GM19043 (cell line): Measurements from ENCODE around the gene YBEY.
"Not testable (repeated sequence)": the region's sequence is repeated elsewhere in the genome, so short reads cannot be mapped to it uniquely, and the experiment has no call there.

Experiments
- ATAC-seq: cut with Tn5 transposase; IDR thresholded peaks from one replicate; pipeline ENCODE4 v1.9.1; 2021; ENCODE audit warnings: low read depth; ENCODE audit not compliant: unreplicated experiment

YBEY gene

GRCh38 chr21:46299167-46299566, 13.0 kb downstream of the YBEY start:
- ATAC-seq, result no peak

GRCh38 chr21:46301759-46302158, 15.6 kb downstream of the YBEY start:
- no peak for ATAC-seq

DNA sequence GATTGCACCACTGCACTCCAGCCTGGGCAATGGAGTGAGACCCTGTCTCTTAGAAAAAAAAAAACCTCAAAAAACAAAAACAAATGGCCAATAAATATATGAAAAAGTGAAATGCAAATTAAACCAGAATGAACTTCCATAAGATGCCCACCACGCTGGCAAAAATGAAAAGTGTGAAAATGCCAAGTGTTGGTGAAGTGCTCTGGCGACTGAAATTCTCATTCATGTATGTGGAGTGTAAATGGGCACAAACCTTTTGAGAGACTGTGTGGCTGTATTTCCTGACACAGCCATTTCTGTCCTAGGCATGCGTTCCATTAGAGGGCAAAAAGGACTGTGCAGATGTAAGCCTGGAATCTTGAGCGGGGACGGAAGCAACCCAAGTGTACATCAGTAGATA, 18.3 kb downstream of the YBEY start:
- ATAC-seq, result no peak

GRCh38 chr21:46304955-46305354, 18.8 kb downstream of the YBEY start:
- no peak for ATAC-seq

DNA sequence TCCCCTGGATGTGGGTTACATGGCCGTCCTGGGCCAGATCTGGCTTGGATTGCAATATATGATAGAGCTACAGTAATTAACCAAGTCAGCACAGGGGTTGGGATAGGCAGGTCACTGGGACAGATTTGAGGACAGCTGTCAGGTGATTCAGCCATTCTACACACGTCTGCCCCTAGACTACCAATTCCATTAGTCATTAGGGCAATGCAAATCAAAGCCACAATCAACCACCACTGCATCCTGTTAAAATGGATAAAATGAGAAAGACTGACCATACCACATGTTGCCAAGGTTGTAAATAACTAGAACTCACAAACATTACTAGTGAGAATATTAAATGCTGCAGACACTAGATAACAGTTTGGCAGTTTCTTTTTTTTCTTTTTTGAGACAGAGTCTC, 21.5 kb downstream of the YBEY start:
- ATAC-seq, result no peak

- ATAC-seq, result no peak
Observed at GRCh38 chr21:46308431-46308830, 22.3 kb downstream of the YBEY start.

GRCh38 chr21:46310260-46310659, 24.1 kb downstream of the YBEY start:
- not testable (repeated sequence) for ATAC-seq

GRCh38 chr21:46311568-46311967, 25.4 kb downstream of the YBEY start:
- ATAC-seq, result no peak

DNA sequence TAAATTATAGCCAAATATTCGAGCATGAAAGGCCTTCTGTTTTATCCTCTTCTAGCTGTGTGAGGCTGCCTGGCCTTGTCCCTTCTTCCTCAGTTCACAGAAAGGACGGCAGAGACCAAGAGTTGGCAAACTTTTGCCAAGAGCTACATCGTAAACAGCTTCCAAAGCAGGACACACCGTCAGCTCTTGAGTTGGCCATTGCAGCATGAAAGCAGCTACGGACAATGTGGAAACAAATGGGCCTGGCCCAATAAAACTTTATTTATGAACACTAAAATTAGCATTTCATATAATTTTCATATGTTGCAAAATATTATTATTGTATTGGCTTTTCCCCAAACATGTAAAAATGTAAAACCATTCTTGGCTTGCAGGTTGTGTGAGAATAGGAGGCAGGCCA, 26.8 kb downstream of the YBEY start:
- no peak for ATAC-seq

DNA sequence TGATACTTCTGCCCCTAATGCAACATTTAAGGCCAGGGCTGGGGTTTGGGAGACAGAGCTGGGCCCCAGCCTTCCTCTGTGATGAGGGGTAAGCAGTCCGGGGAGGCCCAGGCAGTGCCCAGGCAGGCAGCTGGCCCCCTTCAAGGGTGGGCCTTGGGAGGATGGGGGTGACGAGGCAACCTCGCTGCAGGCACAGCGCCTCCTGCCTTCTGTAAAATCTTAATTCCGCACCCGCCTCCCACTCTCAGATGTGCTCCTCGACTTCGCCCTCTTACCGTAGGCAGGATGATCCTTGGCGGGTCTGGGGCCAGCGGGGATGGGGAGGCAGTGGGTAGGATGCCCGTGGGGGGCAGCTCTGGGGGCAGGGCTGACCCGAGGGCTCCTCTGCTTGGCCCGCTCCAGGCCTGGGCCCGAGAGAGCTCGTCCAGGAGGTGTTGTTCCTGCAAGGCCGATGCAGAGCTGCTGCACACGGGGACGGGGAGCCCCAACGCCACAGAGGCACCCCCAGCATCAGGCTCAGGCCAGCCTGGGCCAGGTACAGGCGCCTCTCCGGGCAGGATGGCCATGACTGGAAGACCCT, 28.4 kb downstream of the YBEY start:
- no peak for ATAC-seq

DNA sequence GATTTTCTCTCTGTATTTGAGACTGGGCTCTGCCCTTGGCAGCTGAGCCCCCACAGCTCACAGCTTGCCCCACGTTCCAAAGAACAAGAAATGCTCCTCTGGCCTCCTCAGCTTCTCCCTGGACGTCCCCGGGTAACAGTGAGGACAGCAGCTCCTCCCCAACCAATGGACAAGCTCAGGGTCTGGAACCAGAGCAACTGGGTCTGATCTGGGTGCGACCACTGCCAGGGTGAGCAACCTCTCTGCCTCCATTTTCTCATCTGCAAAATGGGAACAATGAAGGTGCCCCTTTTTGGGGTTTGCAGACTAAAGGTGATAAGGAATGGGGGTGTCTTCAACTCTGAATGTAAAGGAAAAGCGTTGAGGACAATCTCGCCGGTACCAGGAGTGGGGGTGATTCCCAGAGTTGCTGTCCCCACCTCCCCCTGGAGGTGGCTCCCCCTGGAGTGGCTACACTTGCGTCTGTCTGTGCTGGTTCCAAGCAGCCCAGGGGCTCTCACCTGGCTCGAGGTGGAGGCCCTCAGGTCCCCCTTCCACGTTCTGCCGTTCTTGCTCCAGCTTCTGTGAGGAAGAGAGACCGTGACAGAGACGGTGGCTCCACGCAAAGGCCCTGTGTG, 30.7 kb downstream of the YBEY start:
- no peak for ATAC-seq

DNA sequence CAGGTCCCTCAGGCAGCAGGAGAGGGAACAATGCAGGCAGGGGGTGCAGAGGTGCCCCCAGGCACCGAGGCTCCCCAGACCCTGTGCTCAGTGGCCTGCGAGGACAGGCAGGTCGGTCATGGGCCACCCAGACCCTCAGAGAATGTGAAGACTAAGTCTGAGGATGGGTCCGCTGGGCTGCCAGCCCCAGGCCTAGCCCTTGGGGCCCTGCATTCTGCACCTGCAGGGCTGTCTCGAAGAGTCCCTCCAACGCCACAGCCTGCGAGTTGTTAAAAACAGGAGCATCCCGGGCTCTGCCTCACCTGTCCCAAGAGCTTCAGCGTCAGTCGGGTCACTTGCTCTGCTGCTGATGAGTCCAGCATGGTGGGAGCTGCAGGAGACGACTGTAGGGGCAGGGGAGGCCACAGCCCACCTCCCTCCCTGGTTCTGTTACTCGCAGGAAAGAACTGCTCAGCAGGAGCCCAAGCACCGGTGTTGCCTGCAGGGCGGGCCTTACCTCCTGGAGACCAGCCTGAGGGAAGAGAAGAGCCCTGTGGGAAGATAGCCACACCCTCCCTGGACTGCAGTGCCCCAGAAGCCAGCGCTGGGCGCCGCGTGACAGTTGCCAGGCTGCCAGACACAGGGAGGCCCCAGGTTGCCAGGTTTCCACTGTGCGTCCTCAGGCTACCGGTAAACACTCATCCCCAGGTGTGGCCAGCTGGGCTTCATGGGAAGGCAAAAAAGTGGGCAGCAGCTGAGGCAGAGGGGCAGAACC, 31.7 kb downstream of the YBEY start:
- no peak for ATAC-seq

- no peak for ATAC-seq
Observed at GRCh38 chr21:46318464-46318845, 32.3 kb downstream of the YBEY start.

DNA sequence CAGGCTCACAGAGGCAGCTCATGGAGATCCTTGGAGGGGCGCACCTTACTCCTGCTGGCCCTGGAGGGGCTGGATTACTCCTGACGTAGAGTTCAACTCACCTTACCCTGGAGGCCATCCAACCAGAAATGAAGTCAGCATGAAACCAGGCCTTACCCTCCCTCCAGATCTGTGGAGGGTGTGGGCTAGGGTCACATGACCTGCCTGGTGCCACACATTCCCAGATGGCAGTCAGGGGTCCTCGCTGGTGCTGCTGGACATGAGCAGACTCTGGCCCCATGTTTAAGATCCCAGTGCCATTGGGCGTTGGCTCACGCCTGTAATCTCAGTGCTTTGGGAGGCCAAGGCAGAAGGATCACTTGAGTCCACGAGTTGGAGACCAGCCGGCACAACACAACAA, 33.0 kb downstream of the YBEY start:
- no peak for ATAC-seq

- ATAC-seq, result no peak
Observed at GRCh38 chr21:46320331-46320801, 34.2 kb downstream of the YBEY start.

- ATAC-seq, result no peak
Observed at GRCh38 chr21:46322351-46323226, 36.4 kb downstream of the YBEY start.

- no peak for ATAC-seq
Observed at GRCh38 chr21:46323227-46323709, 37.1 kb downstream of the YBEY start.

DNA sequence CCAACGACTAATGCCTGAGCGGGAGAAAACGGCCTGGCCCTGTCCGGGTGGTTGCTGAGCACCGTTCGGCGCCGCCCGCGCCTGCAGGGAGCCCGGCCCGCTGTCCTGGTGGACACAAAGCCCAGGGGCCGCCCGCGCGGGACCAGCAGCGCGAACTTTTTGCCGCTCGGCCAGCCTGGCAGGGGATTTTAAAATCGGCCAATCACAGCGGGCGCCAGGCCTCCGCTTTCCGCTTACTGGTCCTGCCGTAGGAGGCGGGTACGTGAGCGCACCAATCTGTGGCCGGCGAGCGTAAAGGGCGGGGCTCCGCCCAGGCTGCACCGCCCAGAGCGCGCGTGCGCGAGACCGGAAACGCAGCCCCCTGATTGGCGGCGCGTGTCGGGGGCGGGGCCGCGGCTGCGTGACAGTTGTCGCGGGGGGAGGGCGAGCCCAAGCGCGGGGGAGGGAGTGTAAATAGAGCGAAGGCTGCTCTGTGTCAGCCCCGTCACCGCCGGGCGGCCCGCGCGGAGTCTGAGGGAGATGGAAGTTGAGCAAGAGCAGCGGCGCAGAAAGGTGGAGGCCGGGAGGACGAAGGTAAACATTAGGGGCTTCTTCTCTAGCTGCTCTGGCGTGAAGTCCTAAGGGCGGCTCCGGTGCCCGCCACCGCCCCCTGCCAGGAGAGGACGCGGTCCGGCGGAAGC, 37.7 kb downstream of the YBEY start, which contains the start of the genes C21orf58 and PCNT:
TSS of gene C21orf58 (minus strand) at position 161 of the 680 bp plus-strand sequence. CDS start 1,132 bp downstream, outside the sequence.
TSS of gene PCNT (plus strand) at position 447 of the 680 bp plus-strand sequence. CDS start at position 520, 73 bp downstream.
- peak; percentile 76 for ATAC-seq

- ATAC-seq, result peak; percentile 41
Observed at GRCh38 chr21:46324390-46325072, 38.4 kb downstream of the YBEY start.
